ENCODE measurements around the gene INCENP. TPM values are rescaled to one million over a fixed set of nuclear protein-coding genes. Genes with fewer than 3 reads are reported as not detected.

INCENP gene
- total RNA-seq, 1 donor from 2014 or later: 22.8 TPM

GRCh38 chr11:62124186-62125113 is 639 bp downstream of the INCENP start:
- DNase-seq (ENCODE audit: low spot score): no peak

GRCh38 chr11:62125316-62125715 is 1.5 kb downstream of the INCENP start:
- no peak for DNase-seq (ENCODE audit: low spot score)

- no peak for DNase-seq (ENCODE audit: low spot score)
These were observed 2.1 kb downstream of the INCENP start for GRCh38 chr11:62125881-62126280.

GRCh38 chr11:62127426-62127825 is 3.6 kb downstream of the INCENP start:
- DNase-seq (ENCODE audit: low spot score): no peak

- DNase-seq (ENCODE audit: low spot score): no peak
These were observed 4.3 kb downstream of the INCENP start for GRCh38 chr11:62127941-62128770.

- DNase-seq (ENCODE audit: low spot score): no peak
These were observed 5.0 kb downstream of the INCENP start for GRCh38 chr11:62128835-62129234.

- no peak for DNase-seq (ENCODE audit: low spot score)
These were observed 5.9 kb downstream of the INCENP start for GRCh38 chr11:62129590-62130282.

- DNase-seq (ENCODE audit: low spot score): no peak
These were observed 6.7 kb downstream of the INCENP start for GRCh38 chr11:62130283-62131169.

- DNase-seq (ENCODE audit: low spot score): no peak
These were observed 7.3 kb downstream of the INCENP start for GRCh38 chr11:62131170-62131464.

- no peak for DNase-seq (ENCODE audit: low spot score)
These were observed 8.4 kb downstream of the INCENP start for GRCh38 chr11:62132191-62132590.

GRCh38 chr11:62132689-62133293 is 9.0 kb downstream of the INCENP start:
- no peak for DNase-seq (ENCODE audit: low spot score)

- no peak for DNase-seq (ENCODE audit: low spot score)
These were observed 9.7 kb downstream of the INCENP start for GRCh38 chr11:62133328-62134065.

GRCh38 chr11:62137276-62137861 is 13.6 kb downstream of the INCENP start:
- no peak for DNase-seq (ENCODE audit: low spot score)

- no peak for DNase-seq (ENCODE audit: low spot score)
These were observed 14.2 kb downstream of the INCENP start for GRCh38 chr11:62137881-62138629.

- no peak for DNase-seq (ENCODE audit: low spot score)
These were observed 15.0 kb downstream of the INCENP start for GRCh38 chr11:62138630-62139425.

- DNase-seq (ENCODE audit: low spot score): no peak
These were observed 15.9 kb downstream of the INCENP start for GRCh38 chr11:62139526-62140303.
